ENCODE results near the gene KHDC1.

GRCh38 chr6:73250016-73250415 is 13.0 kb downstream of the KHDC1 start:
- TF ChIP-seq POLR2A (IDR thresholded peaks at IDR 0.05) (no peak), CTCF (IDR thresholded peaks at IDR 0.05) (no peak)

Measured in right lobe of liver (tissue), 4 donors.